C4-2B (cell line): ENCODE measurements around the gene SLC22A5.

Experiments used
- CTCF ChIP-seq: fragments of 450-650 bp; conservative IDR thresholded peaks from 2 replicates; pipeline ENCODE4 v1.5.1; 2017; ENCODE audit warnings: mild to moderate bottlenecking
- ZFX ChIP-seq: fragments of 450-650 bp; IDR thresholded peaks from 2 replicates; pipeline ENCODE4 v1.6.1; 2017

GRCh38 chr5:132417889-132418485 lies 48.5 kb downstream of the SLC22A5 start:
- TF ChIP-seq CTCF (no peak), ZFX (no peak)
